ENCODE results near the gene OR5K2. TPM values are rescaled to one million over a fixed set of nuclear protein-coding genes. Genes with fewer than 3 reads are reported as not detected.

The OR5K2 gene
- total RNA-seq, 1 donor from 2014 or later: not detected

DNA sequence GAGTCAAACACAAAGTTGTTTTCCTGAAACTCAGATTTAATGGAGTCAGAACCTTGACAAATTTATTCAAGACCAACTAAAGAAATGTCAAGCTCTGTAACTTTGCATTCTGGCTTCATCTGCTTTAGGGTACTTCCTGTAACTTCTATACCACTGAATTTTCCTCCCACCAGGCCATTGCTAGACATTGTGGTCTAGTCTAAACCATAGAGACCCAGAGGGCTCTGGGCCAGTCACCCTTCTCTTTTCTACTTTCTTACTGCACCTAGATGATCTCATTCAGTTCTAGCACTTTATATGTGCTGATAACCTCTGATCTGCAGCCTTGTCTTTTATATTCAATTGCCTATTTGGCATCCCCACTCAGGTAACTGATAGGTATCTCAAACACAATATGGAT lies 37.3 kb upstream of the OR5K2 start:
- no peak for DNase-seq (ENCODE audit: low spot score in 2 of 2)
- H3K27ac ChIP-seq: no peak overlapping the region
- H3K9me3 ChIP-seq: peaks cover 0 to 18% of the 10 kb centered on the region in 2 donors
- TF ChIP-seq, protein P1, sequence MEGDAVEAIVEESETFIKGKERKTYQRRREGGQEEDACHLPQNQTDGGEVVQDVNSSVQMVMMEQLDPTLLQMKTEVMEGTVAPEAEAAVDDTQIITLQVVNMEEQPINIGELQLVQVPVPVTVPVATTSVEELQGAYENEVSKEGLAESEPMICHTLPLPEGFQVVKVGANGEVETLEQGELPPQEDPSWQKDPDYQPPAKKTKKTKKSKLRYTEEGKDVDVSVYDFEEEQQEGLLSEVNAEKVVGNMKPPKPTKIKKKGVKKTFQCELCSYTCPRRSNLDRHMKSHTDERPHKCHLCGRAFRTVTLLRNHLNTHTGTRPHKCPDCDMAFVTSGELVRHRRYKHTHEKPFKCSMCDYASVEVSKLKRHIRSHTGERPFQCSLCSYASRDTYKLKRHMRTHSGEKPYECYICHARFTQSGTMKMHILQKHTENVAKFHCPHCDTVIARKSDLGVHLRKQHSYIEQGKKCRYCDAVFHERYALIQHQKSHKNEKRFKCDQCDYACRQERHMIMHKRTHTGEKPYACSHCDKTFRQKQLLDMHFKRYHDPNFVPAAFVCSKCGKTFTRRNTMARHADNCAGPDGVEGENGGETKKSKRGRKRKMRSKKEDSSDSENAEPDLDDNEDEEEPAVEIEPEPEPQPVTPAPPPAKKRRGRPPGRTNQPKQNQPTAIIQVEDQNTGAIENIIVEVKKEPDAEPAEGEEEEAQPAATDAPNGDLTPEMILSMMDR (IDR thresholded peaks at IDR 0.05): no peak
- no peaks in the 10 kb centered on the region for H3K36me3 ChIP-seq
- intact Hi-C loops (cut with DNase I): no loop called here
- H3K4me1 ChIP-seq: no peaks in the 10 kb centered on the region
- H3K4me3 ChIP-seq: no peak overlapping the region
- no peaks in the 10 kb centered on the region for H3K27me3 ChIP-seq

- intact Hi-C loops (cut with DNase I): no loop called here
- H3K4me3 ChIP-seq: no peak within 1 kb of the TSS
- H3K36me3 ChIP-seq: no peaks in the 10 kb centered on the region
- peaks cover 0 to 18% of the 10 kb centered on the region in 2 donors for H3K9me3 ChIP-seq
- H3K27me3 ChIP-seq: no peaks in the 10 kb centered on the region
- H3K4me1 ChIP-seq: no peaks in the 10 kb centered on the region
- H3K27ac ChIP-seq: no peak within 1 kb of the TSS
- DNase-seq (ENCODE audit: low spot score in 2 of 2): no peak
- TF ChIP-seq, protein P1 (IDR thresholded peaks at IDR 0.05): no peak
These were observed 34.6 kb upstream of the OR5K2 start, which contains the start of gene OR5K1 for GRCh38 chr3:98462901-98463300. OR5K1 (plus strand) TSS chr3:98463201; CDS start chr3:98469577, 6,376 bp downstream.

- Histone ChIP-seq H3K4me1 (no peaks in the 10 kb centered on the region), H3K27me3 (no peaks in the 10 kb centered on the region), H3K27ac (no peak overlapping the region), H3K36me3 (no peaks in the 10 kb centered on the region), H3K4me3 (no peak overlapping the region), H3K9me3 (peaks cover 39 to 73% of the 10 kb centered on the region in 2 donors)
- TF ChIP-seq, protein P1 (IDR thresholded peaks at IDR 0.05): no peak
- intact Hi-C loops (cut with DNase I): no loop called here
- no peak for DNase-seq (ENCODE audit: low spot score in 2 of 2)
These were observed 14.6 kb upstream of the OR5K2 start for GRCh38 chr3:98482717-98483482.

DNA sequence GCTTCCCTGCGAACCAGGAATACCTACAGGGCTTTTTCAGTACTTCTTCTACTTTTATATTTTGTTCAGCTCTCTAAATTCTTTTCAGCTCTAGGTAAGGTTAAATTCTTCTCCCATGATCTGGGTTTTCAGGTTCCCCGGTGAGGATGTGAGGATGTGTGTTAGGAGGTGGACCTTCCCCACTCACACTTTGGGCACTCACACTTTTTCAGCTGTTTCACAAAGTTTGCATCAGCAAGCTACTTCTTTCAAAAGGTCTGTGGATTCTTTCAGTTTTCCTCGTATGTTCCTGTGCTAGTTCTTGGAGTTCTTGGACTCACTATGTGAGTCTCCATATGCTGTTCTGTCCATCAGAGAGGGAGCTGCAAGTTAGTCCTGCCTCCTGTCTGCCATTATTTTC lies 13.9 kb upstream of the OR5K2 start:
- H3K9me3 ChIP-seq: peaks cover 34 to 73% of the 10 kb centered on the region in 2 donors

DNA sequence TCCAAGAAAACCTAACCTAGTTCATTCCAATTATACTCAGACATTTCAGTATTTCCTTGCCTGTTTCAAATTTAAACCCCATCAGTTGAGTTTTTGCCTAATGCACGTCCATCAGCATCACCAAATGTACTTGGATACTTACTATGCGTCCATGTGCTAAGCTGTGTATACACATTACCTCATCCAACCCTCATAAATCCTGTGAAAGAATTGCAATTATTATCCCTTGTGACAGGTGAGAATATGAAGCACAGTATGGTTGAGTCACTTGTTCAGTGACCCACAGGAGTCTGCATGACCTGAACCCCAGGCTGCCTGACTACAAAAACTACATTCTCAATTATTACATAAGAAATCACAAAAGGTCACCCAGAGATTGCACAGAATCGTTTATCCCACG lies 2.5 kb downstream of the OR5K2 start:
- no peaks in the 10 kb centered on the region for H3K4me1 ChIP-seq
- H3K9me3 ChIP-seq: no peaks in the 10 kb centered on the region
- no peak for DNase-seq (ENCODE audit: low spot score in 2 of 2)
- TF ChIP-seq, protein P1 (IDR thresholded peaks at IDR 0.05): no peak
- H3K27me3 ChIP-seq: no peaks in the 10 kb centered on the region
- no peak overlapping the region for H3K4me3 ChIP-seq
- H3K36me3 ChIP-seq: no peaks in the 10 kb centered on the region
- H3K27ac ChIP-seq: no peak overlapping the region
- intact Hi-C loops (cut with DNase I): no loop called here

More for the DNA sequence above, 13.9 kb upstream of the OR5K2 start:
- Histone ChIP-seq H3K4me1 (no peaks in the 10 kb centered on the region), H3K36me3 (no peaks in the 10 kb centered on the region), H3K4me3 (no peak overlapping the region), H3K27me3 (no peaks in the 10 kb centered on the region), H3K27ac (no peak overlapping the region)
- intact Hi-C loops (cut with DNase I): no loop called here
- TF ChIP-seq, protein P1 (IDR thresholded peaks at IDR 0.05): no peak
- DNase-seq (ENCODE audit: low spot score in 2 of 2): no peak

Measured in ascending aorta (tissue), 2 donors.